NCI-H1048 (cell line): ENCODE data around the gene MRPL2.

Source experiments
- DNase-seq: peaks from one replicate; lab custom pipeline; 2025; lab: John Stamatoyannopoulos, UW

Gene MRPL2

DNA sequence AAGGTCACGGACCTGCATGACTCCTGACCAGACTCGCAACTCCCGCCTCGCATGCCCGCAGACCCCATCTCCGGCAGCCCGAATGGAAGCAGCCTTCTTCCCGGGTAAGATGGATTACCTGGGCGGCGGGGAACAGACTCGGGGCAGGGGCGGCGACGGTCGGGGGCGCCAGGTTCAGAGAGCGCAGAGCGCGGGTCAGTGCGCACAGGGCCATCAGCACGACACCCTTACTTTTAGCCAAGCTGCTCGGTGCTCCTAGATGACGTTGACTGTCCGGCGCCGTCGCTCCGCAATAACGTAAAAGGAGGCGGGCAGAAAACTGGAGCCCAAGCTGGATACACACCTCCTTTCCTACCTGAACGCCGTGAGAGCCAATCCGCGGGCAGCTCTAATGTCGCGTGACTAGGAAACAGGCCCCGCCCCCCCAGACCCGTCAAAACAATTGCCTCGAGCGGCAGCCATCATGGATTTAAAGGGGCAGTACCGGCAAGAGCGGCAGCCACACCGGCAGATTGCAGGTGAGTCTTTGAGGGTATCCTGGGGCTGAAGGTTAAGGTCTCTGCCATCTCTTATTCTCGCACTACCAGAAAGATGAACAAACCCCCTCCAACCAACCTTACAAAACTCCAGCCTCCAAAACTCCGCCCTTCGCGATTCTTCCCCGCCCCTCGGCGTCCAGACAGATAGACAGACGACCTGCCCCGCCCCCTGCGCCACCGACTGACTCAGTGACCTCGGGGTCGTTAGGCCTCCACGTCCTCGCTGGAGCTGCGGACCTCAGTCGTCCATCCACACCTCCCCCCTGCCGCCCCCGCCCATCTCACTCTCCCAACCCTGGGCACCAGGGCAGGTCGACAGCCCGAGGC lies at the start of gene MRPL2, which contains the start of gene KLC4:
Gene MRPL2, minus strand, starts transcription at position 267 of the 866 bp plus-strand sequence. Its CDS starts 53 bp downstream, at position 214.
Gene KLC4, plus strand, starts transcription at position 464 of the 866 bp plus-strand sequence. CDS start 1,705 bp downstream, outside the sequence.
- DNase-seq: peak; percentile 98

DNA sequence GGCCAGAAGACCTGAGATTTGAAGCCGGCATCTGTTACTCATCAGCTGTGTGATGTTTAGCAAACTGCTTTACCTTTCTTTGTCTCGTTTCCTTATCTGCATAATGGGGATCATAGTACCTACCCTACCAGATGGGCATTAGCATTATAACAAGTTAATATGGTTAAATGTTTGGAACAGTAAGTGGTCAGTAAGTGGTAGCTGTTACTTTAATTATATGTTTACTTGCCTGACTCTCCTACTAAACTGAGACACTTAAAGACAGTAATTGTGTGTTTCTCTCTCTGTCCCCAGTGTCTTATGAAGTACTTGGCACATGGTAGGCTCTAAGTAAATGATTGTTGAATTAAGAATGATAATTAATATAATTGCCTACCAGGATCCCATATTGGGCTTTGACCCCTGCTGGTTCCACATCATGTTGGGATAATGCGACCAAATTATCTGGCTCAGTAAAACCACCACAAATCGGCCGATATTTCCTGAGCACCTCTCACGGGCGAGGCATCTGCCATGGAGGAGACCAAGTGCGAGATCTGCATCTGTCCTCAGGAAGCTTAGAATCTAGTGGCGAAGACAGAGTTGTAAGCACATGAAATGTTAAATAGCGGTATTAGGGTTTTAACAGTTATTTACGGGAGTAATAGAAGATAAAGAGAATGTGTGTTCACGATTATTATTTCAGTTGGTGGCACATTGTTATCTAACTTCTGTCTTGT lies 48.3 kb upstream of the MRPL2 start:
- no peak for DNase-seq

DNA sequence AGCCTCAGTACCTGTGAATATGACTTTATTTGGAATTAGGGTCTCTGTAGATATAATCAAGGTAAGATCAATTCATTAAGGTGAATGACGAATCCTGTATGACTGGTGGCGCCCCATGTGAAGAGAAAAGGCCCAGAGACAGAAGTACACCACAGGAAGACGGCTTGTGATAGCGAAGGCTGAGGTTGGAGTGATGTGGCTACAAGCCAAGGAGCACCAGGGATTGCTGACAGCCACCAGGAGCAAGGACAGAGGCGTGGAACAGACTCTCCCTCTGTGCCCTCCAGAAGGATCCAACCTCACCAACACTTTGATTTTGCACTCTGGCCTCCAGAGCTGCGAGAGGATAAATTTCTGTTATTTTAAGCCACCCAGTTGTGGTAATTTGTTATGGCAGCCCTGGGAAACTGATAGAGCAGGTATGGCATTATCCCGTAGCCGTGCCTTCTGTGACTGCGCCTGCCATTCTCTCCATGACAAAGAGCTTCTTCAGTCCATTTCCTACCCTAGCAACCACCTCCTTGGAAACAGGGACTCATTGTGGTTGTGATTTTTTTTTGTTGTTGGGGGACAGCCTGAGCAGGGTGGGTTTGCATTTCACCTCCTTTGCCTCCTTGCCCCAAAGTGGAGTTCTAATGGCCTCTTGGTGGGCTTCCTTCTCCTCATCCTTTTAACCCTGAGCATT lies 46.4 kb upstream of the MRPL2 start:
- no peak for DNase-seq

DNA sequence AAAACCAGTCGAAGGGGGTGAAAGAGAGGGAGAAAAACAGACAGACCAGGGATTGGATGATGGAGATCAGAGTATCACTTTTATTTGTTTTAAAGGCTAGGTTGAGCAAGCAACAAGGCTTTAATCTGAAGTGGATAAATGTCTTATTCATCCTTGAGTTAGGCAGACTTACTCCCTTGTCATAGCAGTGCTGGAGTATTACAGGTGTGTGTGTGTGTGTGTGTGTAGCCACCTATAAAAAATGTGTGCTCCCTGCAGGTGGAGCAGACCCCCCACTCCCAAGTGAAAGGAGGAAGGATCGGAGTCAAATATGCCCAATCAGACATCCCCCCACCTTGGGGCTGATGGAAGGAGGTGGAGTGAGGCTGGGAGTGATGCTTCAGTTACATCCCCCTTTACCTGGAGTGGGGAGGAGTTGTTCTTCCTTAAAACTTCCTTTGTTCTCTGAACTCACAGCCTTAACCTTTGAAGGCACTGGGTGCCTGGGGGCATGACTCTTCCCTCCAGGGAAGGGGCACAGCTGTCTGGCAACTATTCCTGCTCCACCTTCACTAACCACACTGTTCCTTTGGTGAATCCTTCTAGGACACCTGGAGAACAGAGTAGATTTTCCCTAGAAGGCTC lies 44.1 kb upstream of the MRPL2 start:
- no peak for DNase-seq

DNA sequence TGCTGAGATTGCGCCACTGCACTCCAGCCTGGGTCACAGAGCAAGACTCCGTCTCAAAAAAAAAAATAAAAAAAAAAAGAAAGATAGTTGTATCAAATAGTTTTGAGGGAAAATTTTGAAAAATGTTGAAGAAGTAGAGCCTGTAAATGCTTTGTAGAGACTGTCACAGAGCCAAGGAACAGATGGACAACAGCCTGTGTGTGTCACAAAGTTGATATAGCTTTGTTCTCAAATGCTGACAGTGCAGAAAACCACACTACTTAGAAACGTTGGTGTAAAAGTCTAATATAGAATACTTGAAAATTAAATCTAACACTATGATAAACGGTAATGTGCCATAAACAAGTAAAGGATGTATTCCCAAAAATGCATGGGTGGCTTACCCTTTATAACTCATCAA lies 42.3 kb upstream of the MRPL2 start:
- DNase-seq: no peak

DNA sequence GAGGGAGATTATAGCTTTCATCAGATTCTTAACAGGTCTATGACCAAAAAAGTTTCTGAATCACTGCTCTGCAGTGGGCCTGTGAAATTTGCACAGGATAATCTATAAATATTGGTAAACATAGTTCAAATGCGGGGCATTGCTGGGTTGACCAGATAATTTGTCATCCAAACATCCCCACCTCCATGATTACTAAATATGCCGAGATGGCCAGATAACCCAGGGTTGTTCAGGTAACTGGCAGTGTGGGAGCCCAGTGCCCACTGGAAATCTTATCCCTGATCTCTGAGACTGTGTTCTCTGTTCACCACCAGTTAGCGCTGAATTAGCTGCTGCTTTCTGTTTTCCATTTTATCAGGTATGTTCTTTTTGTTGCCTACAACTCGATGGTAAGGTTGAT lies 38.3 kb upstream of the MRPL2 start:
- no peak for DNase-seq

DNA sequence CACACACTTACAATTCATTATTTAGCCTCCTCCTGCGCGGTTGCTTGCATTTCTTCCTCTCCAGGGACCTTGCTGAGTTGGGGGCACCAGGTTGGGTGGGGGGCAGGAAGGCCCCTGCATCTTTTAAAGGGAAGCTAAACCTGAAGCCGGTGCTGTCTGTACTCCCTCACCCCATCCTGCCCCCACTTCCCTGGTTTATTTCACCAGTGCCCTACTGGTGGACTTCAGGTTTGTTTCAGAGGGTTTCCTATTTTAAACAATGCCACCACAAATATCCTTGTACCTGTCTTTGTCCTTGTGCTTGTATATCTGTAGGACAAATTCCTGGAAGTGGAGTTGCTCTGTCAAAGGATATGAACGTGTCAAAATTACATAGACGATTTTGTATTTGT lies 37.9 kb upstream of the MRPL2 start:
- DNase-seq: no peak

DNA sequence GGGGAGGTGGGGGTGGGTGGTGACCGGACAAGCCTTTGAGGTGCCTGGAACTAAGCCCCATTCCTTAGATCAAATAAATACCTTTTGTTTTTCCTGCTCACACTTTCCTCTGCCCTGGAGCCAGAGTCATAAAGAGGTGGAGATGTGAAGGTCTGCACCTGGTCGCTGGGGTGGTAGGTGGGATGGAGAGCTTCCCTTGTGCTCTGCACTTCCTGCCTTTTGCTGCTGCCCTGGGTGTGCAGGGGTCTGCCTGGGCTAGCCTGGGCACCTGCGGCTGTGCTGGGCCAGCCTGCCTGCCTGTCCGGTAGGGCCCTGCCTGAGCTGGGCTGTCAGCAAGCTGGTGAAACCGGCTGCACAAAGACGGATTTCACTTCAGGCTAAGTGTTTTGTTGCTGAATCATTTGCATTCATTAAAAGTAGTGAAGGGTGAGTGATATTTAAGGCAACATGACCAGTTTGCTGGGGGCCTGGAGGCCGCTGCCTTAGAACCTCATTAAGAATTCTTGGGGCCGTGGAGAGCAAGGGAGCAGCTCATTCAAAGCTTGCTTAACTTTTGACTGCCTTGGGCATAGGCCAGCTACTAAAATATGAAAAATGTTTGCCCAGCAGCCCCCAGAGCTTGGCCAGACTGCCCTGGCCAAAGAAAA lies 37.3 kb upstream of the MRPL2 start:
- peak; percentile 42 for DNase-seq

DNA sequence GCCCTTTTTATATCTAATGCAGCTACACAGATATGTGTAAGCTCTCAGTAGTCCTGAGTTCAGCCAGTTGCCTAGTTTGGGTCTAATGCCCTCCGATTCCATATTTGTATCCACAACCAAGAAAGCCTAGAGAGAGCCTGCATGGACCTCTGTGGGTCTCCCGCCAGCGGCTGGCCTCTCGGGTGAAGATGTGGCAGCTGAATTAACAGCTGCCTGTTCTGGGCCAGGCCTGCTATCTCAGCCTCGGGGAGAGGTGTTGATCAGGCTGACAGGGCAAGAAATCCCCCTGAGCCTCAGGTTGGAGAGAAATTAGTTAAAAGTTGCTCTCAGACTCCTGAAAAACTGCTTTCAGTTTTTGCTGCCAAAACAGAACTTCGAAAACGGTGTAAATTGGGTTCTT lies 36.7 kb upstream of the MRPL2 start:
- DNase-seq: no peak

DNA sequence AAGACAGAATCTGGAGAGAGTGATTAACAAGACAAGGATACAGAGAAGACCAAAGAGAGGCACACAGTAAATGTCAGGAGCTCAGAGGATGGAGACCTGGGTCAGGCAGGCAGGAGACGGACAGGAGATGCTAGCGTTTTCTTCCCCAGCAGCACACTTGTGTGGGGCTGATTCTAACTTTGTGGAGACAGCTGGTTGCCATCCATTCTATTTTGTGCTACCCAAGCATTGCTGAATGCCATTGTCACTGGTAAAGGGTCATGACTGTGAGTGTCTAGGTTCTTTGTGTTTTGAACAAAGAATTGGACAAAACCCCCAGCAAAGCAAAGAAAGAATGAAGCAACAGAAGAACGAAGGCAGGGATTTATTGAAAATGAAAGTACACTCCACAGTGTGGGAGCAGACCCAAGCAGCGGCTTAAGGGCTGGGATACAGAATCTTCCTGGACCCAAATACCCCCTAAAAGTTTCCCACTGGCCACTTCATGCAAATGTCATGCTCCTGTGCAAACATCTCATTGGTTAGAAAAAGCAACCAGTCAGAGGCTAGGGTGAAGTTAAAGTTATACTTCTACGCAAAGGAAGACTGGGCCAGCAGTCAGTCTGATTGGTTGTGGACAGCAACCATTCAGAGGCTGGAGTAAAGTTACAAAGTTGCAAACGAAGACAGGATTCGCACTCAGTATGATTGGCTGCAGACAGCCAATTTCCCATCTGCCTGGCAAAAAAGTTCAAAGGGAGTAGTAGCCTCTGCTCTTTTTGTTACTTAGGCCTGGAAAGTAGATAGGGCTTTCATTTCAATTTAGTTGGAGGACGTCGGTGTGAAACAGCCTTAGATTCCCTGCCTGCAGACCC lies 34.4 kb upstream of the MRPL2 start:
- DNase-seq: no peak

DNA sequence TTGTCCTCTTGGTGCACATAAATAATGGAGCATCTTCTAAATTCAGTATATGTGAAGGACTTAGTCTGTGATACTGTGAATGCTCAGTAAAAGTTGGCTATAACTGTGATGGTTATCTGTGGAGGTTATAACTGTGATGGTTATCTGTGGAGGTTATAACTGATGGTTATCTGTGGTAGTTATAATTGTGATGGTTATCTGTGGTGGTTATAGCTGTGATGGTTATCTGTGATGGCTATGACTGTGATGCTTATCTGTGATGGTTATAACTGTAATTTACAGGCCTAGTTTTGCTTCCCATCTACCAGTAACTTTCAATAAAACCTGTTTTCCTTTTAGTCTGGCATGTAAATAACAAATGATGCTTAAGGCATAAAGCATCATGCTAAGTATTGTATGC lies 33.4 kb upstream of the MRPL2 start:
- no peak for DNase-seq

DNA sequence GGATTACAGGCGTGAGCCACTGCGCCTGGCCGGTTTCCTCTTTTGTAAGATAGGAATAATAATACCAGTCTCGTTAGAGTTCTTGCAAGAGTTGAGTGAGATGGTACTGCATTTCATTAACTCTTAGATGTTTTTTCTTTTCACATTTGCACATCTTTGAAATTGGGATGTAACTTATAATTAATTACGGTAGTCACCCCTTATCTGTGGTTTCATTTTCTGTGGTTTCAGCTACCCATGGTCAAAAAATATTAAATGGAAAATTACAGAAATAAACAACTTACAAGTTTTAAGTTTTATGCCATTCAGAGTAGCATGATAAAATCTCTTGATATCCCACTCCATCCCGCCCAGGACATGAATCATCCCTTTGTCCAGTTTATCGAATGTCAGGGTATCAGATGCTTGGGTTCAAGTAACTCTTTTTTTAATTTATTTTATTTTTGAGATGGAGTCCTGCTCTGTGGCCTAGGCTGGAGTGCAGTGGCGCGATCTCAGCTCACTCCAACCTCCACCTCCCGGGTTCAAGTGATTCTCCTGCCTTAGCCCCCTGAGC lies 32.3 kb upstream of the MRPL2 start:
- no peak for DNase-seq

DNA sequence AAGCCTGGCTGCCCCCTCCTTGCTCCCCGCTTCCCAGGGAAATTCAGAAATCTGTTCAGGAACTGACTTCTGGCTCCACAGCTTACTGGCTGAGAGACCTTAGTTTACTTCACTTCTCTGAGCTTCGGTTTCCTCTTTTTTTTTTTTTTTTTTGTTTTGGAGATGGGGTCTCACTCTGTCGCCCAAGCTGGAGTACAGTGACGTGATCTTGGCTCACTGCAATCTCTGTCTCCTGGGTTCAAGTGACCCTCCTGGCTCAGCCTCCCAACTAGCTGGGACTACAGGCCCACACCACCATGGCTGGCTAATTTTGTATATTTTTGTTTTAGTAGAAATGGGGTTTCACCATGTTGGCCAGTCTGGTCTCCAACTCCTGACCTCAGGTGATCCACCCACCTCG lies 31.8 kb upstream of the MRPL2 start:
- no peak for DNase-seq

DNA sequence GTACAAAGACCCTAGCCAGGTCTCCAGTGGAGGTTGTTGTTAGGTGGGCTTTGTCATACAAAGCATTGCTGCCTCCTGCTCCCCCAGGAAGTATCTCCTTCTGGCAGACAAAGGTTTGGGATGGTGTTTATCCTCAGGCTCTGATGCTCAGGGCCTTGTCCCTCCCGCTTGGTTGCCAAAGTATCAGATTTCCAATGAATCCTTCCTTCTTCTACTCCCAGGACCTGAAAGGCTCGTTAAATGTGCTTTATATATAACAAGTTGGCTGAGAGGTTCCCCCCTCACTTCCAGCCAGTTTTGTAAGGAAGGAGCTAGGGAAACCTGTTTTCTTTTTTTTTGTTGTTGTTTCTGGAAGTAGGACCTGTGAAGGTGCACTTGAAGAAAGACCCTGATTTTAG lies 31.3 kb upstream of the MRPL2 start:
- no peak for DNase-seq

DNA sequence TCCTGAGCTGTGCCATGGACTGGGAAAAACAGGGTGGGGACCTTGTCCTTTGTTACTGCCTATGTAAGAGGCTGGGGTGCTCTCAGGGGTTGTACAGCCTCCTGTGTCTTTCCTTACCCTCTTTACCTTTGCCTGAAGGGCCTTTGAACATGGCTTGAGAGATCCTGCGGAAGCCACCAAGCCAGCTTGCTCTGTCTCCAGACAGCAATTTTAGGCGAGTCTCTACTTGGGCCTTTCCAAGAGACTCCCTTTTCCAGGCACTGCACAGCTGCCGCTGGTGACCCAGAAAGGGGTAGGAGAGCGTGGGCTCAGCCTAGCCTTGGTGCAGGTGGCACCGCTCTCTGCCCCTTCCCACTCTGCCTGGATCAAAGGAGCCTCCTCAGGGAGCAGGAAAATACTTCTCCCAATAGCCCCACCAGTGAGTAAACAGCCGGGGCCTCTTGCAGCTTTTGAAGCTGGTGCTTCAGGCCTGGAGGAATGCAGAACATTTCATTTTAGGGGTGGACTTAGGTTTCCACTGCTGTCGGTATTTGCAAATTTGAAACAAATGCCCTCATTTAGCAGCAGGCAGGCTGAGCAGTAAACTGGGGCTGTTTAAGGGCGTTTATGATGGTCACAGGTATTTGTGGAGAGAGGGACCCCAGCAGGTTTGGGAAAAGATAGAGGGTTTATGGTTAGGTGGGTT lies 30.8 kb upstream of the MRPL2 start:
- DNase-seq: no peak

DNA sequence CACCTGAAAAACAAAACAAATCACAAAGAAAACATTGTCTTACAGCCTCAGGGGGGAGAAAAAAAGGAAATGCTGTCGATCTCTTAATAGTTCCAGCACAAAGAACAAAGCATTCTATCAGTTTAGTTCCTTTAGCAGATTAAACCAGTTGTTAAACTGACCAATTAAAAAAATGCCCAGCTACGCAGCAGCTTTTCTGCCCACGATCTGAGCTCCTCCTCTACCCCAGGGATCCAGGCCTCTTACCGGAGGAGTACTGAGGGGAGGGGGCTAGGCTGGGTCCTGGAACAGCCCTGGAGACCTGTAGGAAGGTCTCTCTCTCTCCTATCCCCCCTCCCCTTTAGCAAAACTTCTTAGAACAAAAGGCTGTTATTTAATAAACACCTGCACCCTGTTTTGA lies 30.2 kb upstream of the MRPL2 start:
- DNase-seq: no peak

DNA sequence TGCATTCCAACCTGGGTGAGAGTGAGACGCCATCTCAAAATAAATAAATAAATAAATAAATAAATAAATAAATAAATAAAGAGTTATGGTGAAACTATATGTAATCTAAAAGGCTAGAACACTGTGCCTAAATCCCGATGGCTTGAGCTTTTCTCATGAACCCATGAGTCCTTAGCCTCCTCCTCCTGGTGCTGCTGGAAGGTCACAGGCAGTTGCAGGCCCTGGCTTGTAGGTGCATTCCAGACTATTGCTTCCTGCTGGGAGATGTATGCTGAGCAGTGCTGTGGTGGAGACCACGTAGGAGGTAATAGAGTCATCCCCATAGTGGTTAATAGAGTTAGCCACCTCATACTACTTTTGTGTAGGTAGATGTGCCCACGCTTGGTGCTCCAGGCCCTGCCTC lies 29.4 kb upstream of the MRPL2 start:
- DNase-seq: no peak

DNA sequence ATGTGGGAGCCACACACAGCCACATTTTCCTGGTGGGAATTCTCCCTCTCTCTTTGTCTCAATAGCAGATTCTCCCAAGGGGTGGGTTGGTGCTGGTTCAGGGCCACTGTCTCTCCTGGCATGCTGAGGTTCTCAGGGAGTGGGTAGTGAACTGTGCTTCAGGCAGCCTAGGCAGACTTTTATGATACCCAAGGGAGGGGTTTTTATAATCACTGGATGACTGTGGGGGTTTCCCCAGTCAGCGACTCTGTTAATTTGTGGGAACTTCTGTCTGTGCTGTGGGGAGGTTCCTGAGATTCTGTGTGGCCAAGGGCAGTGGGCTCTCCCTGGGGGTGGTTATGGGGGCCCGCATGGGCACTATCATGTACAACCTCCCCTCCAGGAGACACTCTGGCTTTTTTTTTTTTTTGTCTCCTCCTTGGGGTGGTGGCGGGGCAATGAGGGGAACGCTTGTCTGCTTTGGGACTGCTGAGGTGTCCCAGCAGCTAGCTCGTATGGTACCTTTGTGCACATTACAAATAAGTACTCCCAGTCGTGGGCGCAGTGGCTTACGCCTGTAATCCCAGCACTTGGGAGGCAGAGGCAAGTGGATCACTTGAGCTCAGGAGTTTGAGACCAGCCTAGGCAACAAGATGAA lies 26.9 kb upstream of the MRPL2 start:
- DNase-seq: no peak
